CD14-positive monocyte (primary cell): ENCODE measurements around the gene TSPAN18. TPM values are rescaled to one million over a fixed set of nuclear protein-coding genes. Genes with fewer than 3 reads are reported as not detected.

Source experiments
- DNase-seq, 3 donors: peaks; one replicate each; pipeline ENCODE4 v3.0.0-alpha.2; 2011 to 2022
- H2AFZ ChIP-seq: 2 replicates; pipeline ENCODE4 v1.6.0; 2012; ENCODE audit warnings: mild to moderate bottlenecking, low read depth, low read length, inconsistent platforms; ENCODE audit not compliant: insufficient read depth, poor library complexity, severe bottlenecking
- H3K27ac ChIP-seq, 2 donors: 1 replicate in 1 of 2; 2 replicates in 1 of 2; pipeline ENCODE4 v1.5.1; 2012 to 2013; ENCODE audit warnings: low read length in 2 of 2, control low read depth in 1 of 2, inconsistent platforms in 1 of 2, low read depth in 1 of 2, mild to moderate bottlenecking in 1 of 2
- H3K27me3 ChIP-seq, 2 donors: one replicate each; pipeline versions ENCODE4 v1.6.0 to v1.6.1; 2011 to 2013; ENCODE audit warnings: low read length in 2 of 2; ENCODE audit not compliant: control insufficient read depth in 2 of 2, insufficient read depth in 2 of 2
- H3K36me3 ChIP-seq, 2 donors: replicated peaks in 1 of 2; 1 replicate in 1 of 2; 2 replicates in 1 of 2; pipeline versions ENCODE4 v1.5.1 to v1.6.1; 2012 to 2013; ENCODE audit warnings: low read length in 2 of 2, control low read depth in 1 of 2, inconsistent platforms in 1 of 2, mild to moderate bottlenecking in 1 of 2; ENCODE audit not compliant: insufficient read depth in 2 of 2, control insufficient read depth in 1 of 2
- H3K4me1 ChIP-seq, 2 donors: 1 replicate in 1 of 2; 2 replicates in 1 of 2; pipeline versions ENCODE4 v1.5.1 to v1.6.1; 2012 to 2013; ENCODE audit warnings: low read length in 2 of 2, control low read depth in 1 of 2, inconsistent platforms in 1 of 2, mild to moderate bottlenecking in 1 of 2, moderate library complexity in 1 of 2; ENCODE audit not compliant: insufficient read depth in 2 of 2, control insufficient read depth in 1 of 2
- H3K4me2 ChIP-seq: replicated peaks from 2 replicates; pipeline ENCODE3; 2012; ENCODE audit warnings: low read length, moderate library complexity, mild to moderate bottlenecking; ENCODE audit not compliant: poor library complexity, severe bottlenecking; ENCODE audit errors: extremely low read depth
- H3K4me3 ChIP-seq, 3 experiments: fragments of 200-600 bp in 1 of 3; sonication (generic) in 1 of 3; replicated peaks in 1 of 3; 1 replicate in 2 of 3; 2 replicates in 1 of 3; pipeline ENCODE4 v1.5.1; 2011 to 2013; ENCODE audit warnings: low read length in 3 of 3, mild to moderate bottlenecking in 3 of 3, control low read depth in 2 of 3, low read depth in 2 of 3, inconsistent platforms in 1 of 3, moderate library complexity in 1 of 3
- H3K79me2 ChIP-seq: 2 replicates; pipeline ENCODE4 v1.6.0; 2012; ENCODE audit warnings: mild to moderate bottlenecking, control low read depth, inconsistent platforms, low read length, moderate library complexity; ENCODE audit not compliant: insufficient read depth
- H3K9ac ChIP-seq: 2 replicates; pipeline ENCODE4 v1.6.0; 2017; ENCODE audit warnings: low read length, mild to moderate bottlenecking; ENCODE audit not compliant: insufficient read depth, poor library complexity, severe bottlenecking
- H3K9me3 ChIP-seq, 2 donors: replicated peaks in 1 of 2; 1 replicate in 1 of 2; 2 replicates in 1 of 2; pipeline versions ENCODE4 v1.5.1 to v1.6.1; 2012 to 2013; ENCODE audit warnings: low read length in 2 of 2, control low read depth in 1 of 2; ENCODE audit not compliant: control insufficient read depth in 1 of 2, insufficient read depth in 1 of 2
- H4K20me1 ChIP-seq: 2 replicates; pipeline ENCODE4 v1.6.0; 2012; ENCODE audit warnings: mild to moderate bottlenecking, low read length, control low read depth, moderate library complexity; ENCODE audit not compliant: insufficient read depth
- H3K27ac Mint-ChIP-seq, 7 donors: one replicate each; pipeline ENCODE4 v1.8.0; 2020; ENCODE audit warnings: mild to moderate bottlenecking in 7 of 7, mixed read lengths in 7 of 7, moderate library complexity in 6 of 7, inconsistent platforms in 2 of 7
- H3K27me3 Mint-ChIP-seq, 3 donors: one replicate each; pipeline ENCODE4 v1.8.0; 2021 to 2022; ENCODE audit warnings: low read depth in 3 of 3, mild to moderate bottlenecking in 3 of 3, mixed read lengths in 3 of 3, moderate library complexity in 3 of 3, inconsistent platforms in 1 of 3
- H3K36me3 Mint-ChIP-seq, 2 donors: one replicate each; pipeline ENCODE4 v1.8.0; 2020; ENCODE audit warnings: mixed read lengths in 2 of 2, inconsistent platforms in 1 of 2, mild to moderate bottlenecking in 1 of 2
- H3K4me1 Mint-ChIP-seq: one replicate; pipeline ENCODE4 v1.8.0; 2020; ENCODE audit warnings: mild to moderate bottlenecking, mixed read lengths
- H3K4me3 Mint-ChIP-seq, 2 donors: one replicate each; pipeline ENCODE4 v1.8.0; 2020; ENCODE audit warnings: mild to moderate bottlenecking in 2 of 2, mixed read lengths in 2 of 2, moderate library complexity in 1 of 2
- H3K9me3 Mint-ChIP-seq, 7 donors: one replicate each; pipeline ENCODE4 v1.8.0; 2020 to 2022; ENCODE audit warnings: mixed read lengths in 7 of 7, mild to moderate bottlenecking in 6 of 7, moderate library complexity in 6 of 7, inconsistent platforms in 2 of 7
- CTCF ChIP-seq: fragments of 200-600 bp; IDR thresholded peaks from one replicate; pipeline ENCODE4 v1.8.0; 2022; ENCODE audit warnings: antibody characterized with exemption, mild to moderate bottlenecking
- WGBS: methylation state at CpG from one replicate; pipeline ENCODE4 v1.1.5; 2013; ENCODE audit warnings: missing lambda C conversion rate; ENCODE audit not compliant: insufficient coverage; 5-methylcytosine and 5-hydroxymethylcytosine counted together
- intact Hi-C, 2 donors: fragments of 100-400 bp; cut with micrococcal nuclease; formaldehyde crosslinking; loops; one replicate each; pipeline versions ENCODE4 v1.15.0 to v1.15.1; 2023
- polyA plus RNA-seq, 3 donors: library from polyadenylated mRNA; depleted of rRNA in 1 of 3; unstranded in 2 of 3; stranded (reverse) in 1 of 3; fragments of 300-500 nt in 2 of 3; fragments of >200 nt in 1 of 3; fragmentation: Illumina TruSeq in 2 of 3; gene quantifications; 1 replicate in 2 of 3; 2 replicates in 1 of 3; pipeline ENCODE4 v1.2.3, GENCODE V29; 2012 to 2021

TSPAN18 gene
- polyA plus RNA-seq, 3 donors: not detected

- no peak for TF ChIP-seq CTCF
- peaks cover 3 to 7% (median 3%) of the 10 kb centered on the region in 3 donors for H3K27me3 Mint-ChIP-seq
- H3K36me3 ChIP-seq: no peaks in the 10 kb centered on the region
- peaks cover 2 to 17% (median 11%) of the 10 kb centered on the region in 7 donors for H3K9me3 Mint-ChIP-seq
- H3K36me3 Mint-ChIP-seq: no peaks in the 10 kb centered on the region
- no peak overlapping the region for H2AFZ ChIP-seq
- H3K9me3 ChIP-seq: peaks cover 0 to 3% of the 10 kb centered on the region in 2 donors
- no peak overlapping the region for H3K4me3 Mint-ChIP-seq
- H3K9ac ChIP-seq: no peak overlapping the region
- no peak overlapping the region for H3K4me3 ChIP-seq
- H3K4me1 ChIP-seq: no peaks in the 10 kb centered on the region
- no peak overlapping the region for H3K27ac Mint-ChIP-seq
- H3K79me2 ChIP-seq: no peaks in the 10 kb centered on the region
- intact Hi-C loops: no loop called here
- no peak overlapping the region for H3K4me2 ChIP-seq
- no peaks in the 10 kb centered on the region for H3K4me1 Mint-ChIP-seq
- 98% methylated on average over 4 of the region's 10 CpGs for WGBS
- no peak for DNase-seq
- H4K20me1 ChIP-seq: no peaks in the 10 kb centered on the region
- no peaks in the 10 kb centered on the region for H3K27me3 ChIP-seq
- H3K27ac ChIP-seq: no peak overlapping the region
Measured at GRCh38 chr11:44760917-44761550, 34.3 kb downstream of the TSPAN18 start.

- no peaks in the 10 kb centered on the region for H4K20me1 ChIP-seq
- WGBS: 95% methylated on average over 14 of the region's 14 CpGs
- no peak overlapping the region for H2AFZ ChIP-seq
- H3K4me3 ChIP-seq: no peak overlapping the region
- intact Hi-C loops: no loop called here
- Mint-ChIP-seq H3K27ac (no peak overlapping the region), H3K4me3 (no peak overlapping the region), H3K27me3 (peaks cover 1 to 7% (median 3%) of the 10 kb centered on the region in 3 donors), H3K9me3 (peaks cover 2 to 17% (median 11%) of the 10 kb centered on the region in 7 donors), H3K4me1 (no peaks in the 10 kb centered on the region), H3K36me3 (no peaks in the 10 kb centered on the region)
- no peak overlapping the region for H3K9ac ChIP-seq
- H3K9me3 ChIP-seq: peaks cover 0 to 3% of the 10 kb centered on the region in 2 donors
- no peak overlapping the region for H3K4me2 ChIP-seq
- no peaks in the 10 kb centered on the region for H3K36me3 ChIP-seq
- no peak for DNase-seq
- no peak overlapping the region for H3K27ac ChIP-seq
- no peaks in the 10 kb centered on the region for H3K27me3 ChIP-seq
- H3K4me1 ChIP-seq: no peaks in the 10 kb centered on the region
- no peak for TF ChIP-seq CTCF
- no peaks in the 10 kb centered on the region for H3K79me2 ChIP-seq
Measured at GRCh38 chr11:44761551-44761961, 34.8 kb downstream of the TSPAN18 start.
